ENCODE data around the gene PFKL.

Gene PFKL

DNA sequence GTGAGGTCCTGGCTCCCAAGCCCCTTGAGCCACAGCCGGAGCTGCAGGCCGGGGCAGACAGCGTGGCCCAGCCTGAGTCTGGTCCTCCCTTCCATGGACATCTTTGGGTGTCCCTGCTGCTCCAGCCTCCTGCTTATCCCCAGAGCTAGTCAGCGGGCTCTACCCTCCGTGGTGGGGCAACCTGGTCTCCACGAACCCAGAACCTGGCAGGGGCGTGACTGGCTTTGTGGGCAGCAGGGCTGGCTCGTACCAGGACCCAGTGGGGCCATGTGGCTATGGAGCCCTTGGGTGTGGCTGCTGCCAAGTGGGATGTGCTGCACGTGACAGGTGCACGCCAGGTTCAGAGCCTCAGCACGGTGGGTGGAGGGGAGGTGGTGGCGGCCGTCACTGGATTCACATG, 21.0 kb downstream of the PFKL start:
- DNase-seq (ENCODE audit: insufficient read length, low spot score) = no peak
- no peak for FAIRE-seq
- TF ChIP-seq, protein P1, sequence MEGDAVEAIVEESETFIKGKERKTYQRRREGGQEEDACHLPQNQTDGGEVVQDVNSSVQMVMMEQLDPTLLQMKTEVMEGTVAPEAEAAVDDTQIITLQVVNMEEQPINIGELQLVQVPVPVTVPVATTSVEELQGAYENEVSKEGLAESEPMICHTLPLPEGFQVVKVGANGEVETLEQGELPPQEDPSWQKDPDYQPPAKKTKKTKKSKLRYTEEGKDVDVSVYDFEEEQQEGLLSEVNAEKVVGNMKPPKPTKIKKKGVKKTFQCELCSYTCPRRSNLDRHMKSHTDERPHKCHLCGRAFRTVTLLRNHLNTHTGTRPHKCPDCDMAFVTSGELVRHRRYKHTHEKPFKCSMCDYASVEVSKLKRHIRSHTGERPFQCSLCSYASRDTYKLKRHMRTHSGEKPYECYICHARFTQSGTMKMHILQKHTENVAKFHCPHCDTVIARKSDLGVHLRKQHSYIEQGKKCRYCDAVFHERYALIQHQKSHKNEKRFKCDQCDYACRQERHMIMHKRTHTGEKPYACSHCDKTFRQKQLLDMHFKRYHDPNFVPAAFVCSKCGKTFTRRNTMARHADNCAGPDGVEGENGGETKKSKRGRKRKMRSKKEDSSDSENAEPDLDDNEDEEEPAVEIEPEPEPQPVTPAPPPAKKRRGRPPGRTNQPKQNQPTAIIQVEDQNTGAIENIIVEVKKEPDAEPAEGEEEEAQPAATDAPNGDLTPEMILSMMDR (IDR thresholded peaks at IDR 0.05; ENCODE audit: insufficient read depth, missing control alignments) = no peak

DNA sequence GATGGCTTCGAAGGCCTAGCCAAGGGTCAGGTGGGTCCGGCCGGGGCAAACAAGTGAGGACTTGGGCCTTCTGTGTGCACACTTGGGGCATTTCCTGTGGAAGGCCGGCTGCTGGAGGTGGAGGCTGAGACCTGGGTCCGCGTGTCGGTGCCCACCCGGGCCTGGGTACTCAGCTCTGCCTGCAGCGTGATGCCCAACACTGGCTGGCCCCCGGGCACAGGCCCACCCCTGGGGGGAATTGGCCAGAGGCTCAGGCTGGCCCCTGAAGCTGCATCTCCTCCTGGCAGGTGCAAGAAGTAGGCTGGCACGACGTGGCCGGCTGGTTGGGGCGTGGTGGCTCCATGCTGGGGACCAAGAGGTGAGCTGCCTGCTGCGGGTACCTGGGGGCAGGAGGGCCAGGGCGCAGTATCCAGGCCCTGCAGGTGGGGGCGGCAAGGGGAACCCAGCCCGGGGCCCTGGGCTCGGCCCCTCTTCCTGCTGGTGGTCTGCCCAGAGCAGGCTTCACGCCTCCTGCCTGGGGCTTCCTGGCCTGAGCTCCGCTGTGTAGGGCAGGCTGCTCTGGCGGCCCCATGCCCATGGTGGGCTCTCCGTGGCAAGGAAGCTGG, 22.1 kb downstream of the PFKL start:
- no peak for FAIRE-seq
- DNase-seq (ENCODE audit: insufficient read length, low spot score) = no peak
- TF ChIP-seq, protein P1 (IDR thresholded peaks at IDR 0.05; ENCODE audit: insufficient read depth, missing control alignments) = no peak

DNA sequence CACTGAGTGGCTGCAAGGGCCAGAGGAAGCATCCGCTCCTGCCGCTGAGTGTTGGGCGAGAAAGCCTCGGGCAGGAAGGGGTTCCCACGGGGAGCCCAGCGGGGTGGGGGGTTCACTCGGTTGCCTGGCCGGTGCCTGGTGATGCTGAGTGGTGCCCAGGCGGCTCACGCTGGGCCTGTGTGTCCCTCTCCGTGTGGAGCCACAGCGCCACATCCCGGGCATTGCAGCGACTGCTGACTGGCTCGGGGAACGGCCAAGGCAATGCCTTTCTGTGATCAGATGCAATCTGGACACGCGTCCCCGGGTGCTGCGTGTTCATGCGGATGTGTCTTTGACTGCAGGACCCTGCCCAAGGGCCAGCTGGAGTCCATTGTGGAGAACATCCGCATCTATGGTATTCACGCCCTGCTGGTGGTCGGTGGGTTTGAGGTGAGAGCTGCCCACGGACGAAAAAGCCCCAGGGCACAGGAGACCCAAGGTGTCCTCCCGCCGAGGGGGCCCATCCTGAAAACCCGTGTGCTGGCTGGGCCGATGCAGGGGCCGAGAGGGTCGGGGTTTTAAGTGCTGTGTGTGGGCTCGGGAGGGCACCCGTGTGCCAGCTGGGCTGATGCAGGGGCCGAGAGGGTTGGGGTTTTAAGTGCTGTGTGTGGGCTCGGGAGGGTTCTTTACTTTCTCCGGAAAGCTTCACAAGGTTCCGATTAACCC, 22.9 kb downstream of the PFKL start:
- TF ChIP-seq, protein P1 (IDR thresholded peaks at IDR 0.05; ENCODE audit: insufficient read depth, missing control alignments) = no peak
- no peak for FAIRE-seq

DNA sequence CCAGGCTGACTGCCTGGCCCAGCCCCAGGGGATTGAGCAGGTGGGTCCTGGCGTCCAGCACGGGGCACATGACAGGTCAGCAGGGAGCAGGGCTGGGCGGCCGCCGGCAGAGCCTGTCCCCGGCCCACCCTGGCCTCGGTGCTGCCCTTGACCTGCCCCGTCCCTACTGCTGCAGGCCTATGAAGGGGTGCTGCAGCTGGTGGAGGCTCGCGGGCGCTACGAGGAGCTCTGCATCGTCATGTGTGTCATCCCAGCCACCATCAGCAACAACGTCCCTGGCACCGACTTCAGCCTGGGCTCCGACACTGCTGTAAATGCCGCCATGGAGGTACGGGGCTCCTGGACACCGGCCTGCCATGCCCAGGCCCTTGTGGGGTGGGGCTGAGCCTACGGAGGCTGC, 23.7 kb downstream of the PFKL start:
- TF ChIP-seq, protein P1 (IDR thresholded peaks at IDR 0.05; ENCODE audit: insufficient read depth, missing control alignments) = no peak
- DNase-seq (ENCODE audit: insufficient read length, low spot score) (no peak), FAIRE-seq (no peak)

More for the DNA sequence above, 22.9 kb downstream of the PFKL start:
- DNase-seq (ENCODE audit: insufficient read length, low spot score) = no peak

DNA sequence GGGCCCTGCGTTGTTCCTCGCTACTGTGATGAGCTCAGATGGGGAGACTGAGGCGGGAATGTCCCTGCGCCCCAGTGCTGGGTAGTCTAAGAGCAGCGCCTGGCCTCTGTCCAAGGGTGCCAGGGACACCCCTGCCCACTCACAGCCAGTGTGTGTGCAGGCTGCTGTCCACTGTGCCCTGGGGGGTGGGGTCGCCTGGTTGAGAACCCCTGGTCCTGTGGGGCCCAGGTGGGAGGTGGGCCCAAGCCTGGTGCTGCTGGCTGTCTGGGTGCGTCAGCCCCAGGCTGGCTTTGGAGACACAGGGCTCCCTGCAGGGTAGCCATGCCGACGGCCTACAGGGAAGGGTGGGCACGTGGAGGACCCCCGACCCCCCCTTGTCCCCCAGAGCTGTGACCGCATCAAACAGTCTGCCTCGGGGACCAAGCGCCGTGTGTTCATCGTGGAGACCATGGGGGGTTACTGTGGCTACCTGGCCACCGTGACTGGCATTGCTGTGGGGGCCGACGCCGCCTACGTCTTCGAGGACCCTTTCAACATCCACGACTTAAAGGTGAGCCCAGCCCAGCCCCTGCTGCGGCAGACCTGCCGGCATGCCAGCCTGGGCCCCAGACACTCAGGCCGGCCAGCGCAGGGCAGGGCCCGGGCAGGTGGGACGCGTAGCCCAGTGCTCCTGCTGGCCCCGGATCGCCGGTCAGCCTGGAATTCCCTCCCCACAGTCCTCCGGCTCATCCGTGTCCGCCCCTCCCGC, 24.4 kb downstream of the PFKL start:
- FAIRE-seq (no peak), DNase-seq (ENCODE audit: insufficient read length, low spot score) (no peak)
- TF ChIP-seq, protein P1 (IDR thresholded peaks at IDR 0.05; ENCODE audit: insufficient read depth, missing control alignments) = no peak

DNA sequence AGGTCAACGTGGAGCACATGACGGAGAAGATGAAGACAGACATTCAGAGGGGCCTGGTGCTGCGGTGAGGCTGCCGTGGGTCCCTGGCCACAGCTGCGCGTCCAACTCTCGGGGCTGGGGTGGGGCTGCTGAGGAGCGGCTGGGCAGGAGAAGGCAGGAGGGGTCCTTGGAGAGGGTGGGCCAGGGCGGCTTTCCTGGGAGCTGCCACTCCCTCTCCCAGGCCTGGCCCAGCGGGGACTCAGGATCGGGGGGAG, 24.9 kb downstream of the PFKL start:
- no peak for DNase-seq (ENCODE audit: insufficient read length, low spot score)
- no peak for FAIRE-seq
- TF ChIP-seq, protein P1 (IDR thresholded peaks at IDR 0.05; ENCODE audit: insufficient read depth, missing control alignments) = no peak
